ENCODE results near the gene SSH2.
"Not testable (repeated sequence)": the region's sequence is repeated elsewhere in the genome, so short reads cannot be mapped to it uniquely, and the experiment has no call there.

SSH2 gene
- total RNA-seq = 125 to 156 reads per million in 2 donors

GRCh38 chr17:29929533-29930408 is at the start of gene SSH2:
Gene SSH2, minus strand, starts transcription at chr17:29930228. Its CDS starts 228 bp downstream, at chr17:29930000.
- DNase-seq = peak; percentile 84

GRCh38 chr17:29977836-29978235 is 47.8 kb upstream of the SSH2 start:
- no peak for DNase-seq

GRCh38 chr17:29973005-29973404 is 43.0 kb upstream of the SSH2 start:
- no peak for DNase-seq

- no peak for DNase-seq
Measured at GRCh38 chr17:29972277-29972676, 42.2 kb upstream of the SSH2 start.

GRCh38 chr17:29968271-29968670 is 38.2 kb upstream of the SSH2 start:
- no peak for DNase-seq

- no peak for DNase-seq
Measured at GRCh38 chr17:29962656-29963055, 32.6 kb upstream of the SSH2 start.

GRCh38 chr17:29959658-29960337 is 29.8 kb upstream of the SSH2 start:
- DNase-seq = no peak

- no peak for DNase-seq
Measured at GRCh38 chr17:29958947-29959657, 29.1 kb upstream of the SSH2 start.

- DNase-seq = not testable (repeated sequence)
Measured at GRCh38 chr17:29957488-29957887, 27.5 kb upstream of the SSH2 start.

GRCh38 chr17:29956225-29956624 is 26.2 kb upstream of the SSH2 start:
- no peak for DNase-seq

GRCh38 chr17:29954405-29954804 is 24.4 kb upstream of the SSH2 start:
- no peak for DNase-seq

GRCh38 chr17:29949696-29950095 is 19.7 kb upstream of the SSH2 start:
- no peak for DNase-seq

- no peak for DNase-seq
Measured at GRCh38 chr17:29948448-29949215, 18.6 kb upstream of the SSH2 start.

- DNase-seq = no peak
Measured at GRCh38 chr17:29945281-29945680, 15.3 kb upstream of the SSH2 start.

- DNase-seq = no peak
Measured at GRCh38 chr17:29941334-29941733, 11.3 kb upstream of the SSH2 start, which contains the start of gene EFCAB5. Gene EFCAB5, plus strand, starts transcription at chr17:29941634. Its CDS starts 163 bp downstream, at chr17:29941797.

- DNase-seq = no peak
Measured at GRCh38 chr17:29936724-29937123, 6.7 kb upstream of the SSH2 start.

GRCh38 chr17:29935909-29936308 is 5.9 kb upstream of the SSH2 start:
- DNase-seq = not testable (repeated sequence)

GRCh38 chr17:29933379-29933778 is 3.4 kb upstream of the SSH2 start:
- no peak for DNase-seq

GRCh38 chr17:29931231-29931932 is 1.4 kb upstream of the SSH2 start:
- no peak for DNase-seq

- DNase-seq = no peak
Measured at GRCh38 chr17:29930409-29931010, 482 bp upstream of the SSH2 start.

- no peak for DNase-seq
Measured at GRCh38 chr17:29929006-29929532, 959 bp downstream of the SSH2 start.

All from activated gamma-delta T cell (primary cell).